WTC11 (cell line): ENCODE measurements around the gene CTSA. TPM values are rescaled to one million over a fixed set of nuclear protein-coding genes. Genes with fewer than 3 reads are reported as not detected.
A peak's percentile ranks its signal among the peaks of the same experiment; 100 is the strongest.

ENCODE experiments used
- ATAC-seq: fragments of 200-7000 bp; cut with Tn5 transposase; 2 replicates; pipeline ENCODE4 v1.10.0; 2021; ENCODE audit warnings: mild to moderate bottlenecking, moderate library complexity
- CTCF ChIA-PET: fragments of 300-600 bp; sonication (Branson Sonifier 250); formaldehyde crosslinking; loops from one replicate; lab custom pipeline; 2021; ENCODE audit warnings: antibody characterized with exemption; lab: Charles Lee
- POLR2A ChIA-PET: fragments of 350-600 bp; sonication (Branson Sonifier 250); formaldehyde crosslinking; loops from one replicate; lab custom pipeline; 2021; ENCODE audit warnings: antibody characterized with exemption; lab: Charles Lee
- DNase-seq: peaks from one replicate; pipeline ENCODE4 v3.0.0; 2021; ENCODE audit warnings: low spot score
- H3K27ac Mint-ChIP-seq: 2 replicates; pipeline ENCODE4 v1.8.0; 2021; ENCODE audit warnings: mixed read lengths
- H3K27me3 Mint-ChIP-seq: 2 replicates; pipeline ENCODE4 v1.8.0; 2021; ENCODE audit warnings: low read depth, mild to moderate bottlenecking, moderate library complexity, mixed read lengths
- H3K36me3 Mint-ChIP-seq: 2 replicates; pipeline ENCODE4 v1.8.0; 2021; ENCODE audit warnings: mixed read lengths
- H3K4me1 Mint-ChIP-seq: 2 replicates; pipeline ENCODE4 v1.8.0; 2022; ENCODE audit warnings: mixed read lengths
- H3K4me3 Mint-ChIP-seq: 2 replicates; pipeline ENCODE4 v1.8.0; 2021; ENCODE audit warnings: mild to moderate bottlenecking, moderate library complexity, mixed read lengths
- H3K9me3 Mint-ChIP-seq: 2 replicates; pipeline ENCODE4 v1.8.0; 2021; ENCODE audit warnings: mixed read lengths
- E2F1 ChIP-seq: sonication (generic); formaldehyde crosslinking; IDR thresholded peaks from 2 replicates; pipeline ENCODE4 v1.8.0; 2022; ENCODE audit warnings: mild to moderate bottlenecking, missing genetic modification reagents
- EMX1 ChIP-seq: fragments of 250-450 bp; sonication (Bioruptor Pico); IDR thresholded peaks from 2 replicates; pipeline ENCODE4 v1.8.0; 2021; ENCODE audit warnings: mild to moderate bottlenecking
- GRHL2 ChIP-seq: fragments of 250-450 bp; sonication (Bioruptor Pico); IDR thresholded peaks from 2 replicates; pipeline ENCODE4 v1.8.0; 2022; ENCODE audit warnings: mild to moderate bottlenecking, moderate library complexity; ENCODE audit not compliant: insufficient replicate concordance, severe bottlenecking
- NFE2L1 ChIP-seq: sonication (generic); formaldehyde crosslinking; IDR thresholded peaks from 2 replicates; pipeline ENCODE4 v1.8.1; 2023; ENCODE audit warnings: missing genetic modification reagents
- NFYB ChIP-seq: sonication (generic); formaldehyde crosslinking; conservative IDR thresholded peaks from 2 replicates; pipeline ENCODE4 v1.8.0; 2022; ENCODE audit warnings: low read depth, missing genetic modification reagents
- OVOL2 ChIP-seq: fragments of 250-450 bp; sonication (Bioruptor Pico); IDR thresholded peaks from 2 replicates; pipeline ENCODE4 v1.9.0; 2021; ENCODE audit warnings: mild to moderate bottlenecking, borderline replicate concordance
- RELA ChIP-seq: sonication (generic); formaldehyde crosslinking; IDR thresholded peaks from 2 replicates; pipeline ENCODE4 v1.8.1; 2022; ENCODE audit warnings: missing genetic modification reagents, mild to moderate bottlenecking, borderline replicate concordance
- SP1 ChIP-seq: sonication (generic); formaldehyde crosslinking; conservative IDR thresholded peaks from 2 replicates; pipeline ENCODE4 v1.8.1; 2022; ENCODE audit warnings: missing genetic modification reagents
- TEAD4 ChIP-seq: sonication (generic); formaldehyde crosslinking; IDR thresholded peaks from 2 replicates; pipeline ENCODE4 v1.8.0; 2022; ENCODE audit warnings: mild to moderate bottlenecking, missing genetic modification reagents
- ZNF317 ChIP-seq: sonication (generic); formaldehyde crosslinking; IDR thresholded peaks from 2 replicates; pipeline ENCODE4 v1.8.1; 2023; ENCODE audit warnings: low read depth, mild to moderate bottlenecking, moderate library complexity, missing genetic modification reagents, borderline replicate concordance
- ZNF423 ChIP-seq: fragments of 250-450 bp; sonication (Bioruptor Pico); IDR thresholded peaks from 2 replicates; pipeline ENCODE4 v2.1.2; 2022; ENCODE audit warnings: mild to moderate bottlenecking, moderate library complexity
- total RNA-seq: library from RNA; stranded (reverse); gene quantifications from 3 replicates; pipeline ENCODE4 v1.2.3, GENCODE V29; 2021
- TF ChIP-seq, protein P1 (sequence below): sonication (generic); formaldehyde crosslinking; IDR thresholded peaks from 2 replicates; pipeline ENCODE4 v1.8.0; 2022; ENCODE audit warnings: mild to moderate bottlenecking, missing genetic modification reagents
- TF ChIP-seq, protein P2 (sequence below): sonication (generic); formaldehyde crosslinking; IDR thresholded peaks from 2 replicates; pipeline ENCODE4 v1.8.1; 2022; ENCODE audit warnings: mild to moderate bottlenecking, moderate library complexity, missing genetic modification reagents
- TF ChIP-seq, protein P3 (sequence below): sonication (generic); formaldehyde crosslinking; IDR thresholded peaks from 2 replicates; pipeline ENCODE4 v1.8.1; 2023; ENCODE audit warnings: mild to moderate bottlenecking, missing genetic modification reagents, moderate library complexity
- TF ChIP-seq, protein P4 (sequence below): sonication (generic); formaldehyde crosslinking; IDR thresholded peaks from 2 replicates; pipeline ENCODE4 v1.8.1; 2022; ENCODE audit warnings: missing genetic modification reagents, borderline replicate concordance
- TF ChIP-seq, protein P5 (sequence below): fragments of 250-450 bp; sonication (Bioruptor Pico); IDR thresholded peaks from 2 replicates; pipeline ENCODE4 v1.9.0; 2021; ENCODE audit warnings: mild to moderate bottlenecking
- TF ChIP-seq, protein P6 (sequence below): sonication (generic); formaldehyde crosslinking; IDR thresholded peaks from 2 replicates; pipeline ENCODE4 v1.8.0; 2023; ENCODE audit warnings: missing genetic modification reagents
- TF ChIP-seq, protein P7 (sequence below): sonication (generic); formaldehyde crosslinking; IDR thresholded peaks from 2 replicates; pipeline ENCODE4 v1.8.1; 2023; ENCODE audit warnings: mild to moderate bottlenecking, missing genetic modification reagents, moderate library complexity

CTSA gene
- total RNA-seq, 1 experiment from 2014 or later: 48.3 TPM

- TF ChIP-seq, protein P1, sequence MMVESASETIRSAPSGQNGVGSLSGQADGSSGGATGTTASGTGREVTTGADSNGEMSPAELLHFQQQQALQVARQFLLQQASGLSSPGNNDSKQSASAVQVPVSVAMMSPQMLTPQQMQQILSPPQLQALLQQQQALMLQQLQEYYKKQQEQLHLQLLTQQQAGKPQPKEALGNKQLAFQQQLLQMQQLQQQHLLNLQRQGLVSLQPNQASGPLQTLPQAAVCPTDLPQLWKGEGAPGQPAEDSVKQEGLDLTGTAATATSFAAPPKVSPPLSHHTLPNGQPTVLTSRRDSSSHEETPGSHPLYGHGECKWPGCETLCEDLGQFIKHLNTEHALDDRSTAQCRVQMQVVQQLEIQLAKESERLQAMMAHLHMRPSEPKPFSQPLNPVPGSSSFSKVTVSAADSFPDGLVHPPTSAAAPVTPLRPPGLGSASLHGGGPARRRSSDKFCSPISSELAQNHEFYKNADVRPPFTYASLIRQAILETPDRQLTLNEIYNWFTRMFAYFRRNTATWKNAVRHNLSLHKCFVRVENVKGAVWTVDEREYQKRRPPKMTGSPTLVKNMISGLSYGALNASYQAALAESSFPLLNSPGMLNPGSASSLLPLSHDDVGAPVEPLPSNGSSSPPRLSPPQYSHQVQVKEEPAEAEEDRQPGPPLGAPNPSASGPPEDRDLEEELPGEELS (CRISPR knock-in tag): no peak
- TF ChIP-seq ZNF317 (CRISPR knock-in tag) (no peak), NFE2L1 (0 out of 2 replicates have a peak, but pooled peaks have one; percentile 29), TEAD4 (CRISPR knock-in tag) (no peak; the same call in 1 of the 2 replicates), E2F1 (CRISPR knock-in tag) (no peak), SP1 (CRISPR knock-in tag) (peak; percentile 15; the same call in 1 of the 2 replicates), ZNF423 (peak; percentile 99), GRHL2 (CRISPR knock-in tag) (no peak), EMX1 (CRISPR knock-in tag) (no peak), NFYB (CRISPR knock-in tag) (peak; percentile 44)
- TF ChIP-seq, protein P2, sequence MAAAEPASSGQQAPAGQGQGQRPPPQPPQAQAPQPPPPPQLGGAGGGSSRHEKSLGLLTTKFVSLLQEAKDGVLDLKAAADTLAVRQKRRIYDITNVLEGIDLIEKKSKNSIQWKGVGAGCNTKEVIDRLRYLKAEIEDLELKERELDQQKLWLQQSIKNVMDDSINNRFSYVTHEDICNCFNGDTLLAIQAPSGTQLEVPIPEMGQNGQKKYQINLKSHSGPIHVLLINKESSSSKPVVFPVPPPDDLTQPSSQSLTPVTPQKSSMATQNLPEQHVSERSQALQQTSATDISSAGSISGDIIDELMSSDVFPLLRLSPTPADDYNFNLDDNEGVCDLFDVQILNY: no peak
Measured at GRCh38 chr20:45938727-45939438, 47.7 kb downstream of the CTSA start (continued).

- TF ChIP-seq, protein P3, sequence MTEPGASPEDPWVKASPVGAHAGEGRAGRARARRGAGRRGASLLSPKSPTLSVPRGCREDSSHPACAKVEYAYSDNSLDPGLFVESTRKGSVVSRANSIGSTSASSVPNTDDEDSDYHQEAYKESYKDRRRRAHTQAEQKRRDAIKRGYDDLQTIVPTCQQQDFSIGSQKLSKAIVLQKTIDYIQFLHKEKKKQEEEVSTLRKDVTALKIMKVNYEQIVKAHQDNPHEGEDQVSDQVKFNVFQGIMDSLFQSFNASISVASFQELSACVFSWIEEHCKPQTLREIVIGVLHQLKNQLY (CRISPR knock-in tag): no peak
- no peak for TF ChIP-seq EMX1 (CRISPR knock-in tag)
- TF ChIP-seq, protein P4, sequence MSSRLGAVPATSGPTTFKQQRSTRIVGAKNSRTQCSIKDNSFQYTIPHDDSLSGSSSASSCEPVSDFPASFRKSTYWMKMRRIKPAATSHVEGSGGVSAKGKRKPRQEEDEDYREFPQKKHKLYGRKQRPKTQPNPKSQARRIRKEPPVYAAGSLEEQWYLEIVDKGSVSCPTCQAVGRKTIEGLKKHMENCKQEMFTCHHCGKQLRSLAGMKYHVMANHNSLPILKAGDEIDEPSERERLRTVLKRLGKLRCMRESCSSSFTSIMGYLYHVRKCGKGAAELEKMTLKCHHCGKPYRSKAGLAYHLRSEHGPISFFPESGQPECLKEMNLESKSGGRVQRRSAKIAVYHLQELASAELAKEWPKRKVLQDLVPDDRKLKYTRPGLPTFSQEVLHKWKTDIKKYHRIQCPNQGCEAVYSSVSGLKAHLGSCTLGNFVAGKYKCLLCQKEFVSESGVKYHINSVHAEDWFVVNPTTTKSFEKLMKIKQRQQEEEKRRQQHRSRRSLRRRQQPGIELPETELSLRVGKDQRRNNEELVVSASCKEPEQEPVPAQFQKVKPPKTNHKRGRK (CRISPR knock-in tag): no peak
- TF ChIP-seq, protein P5, sequence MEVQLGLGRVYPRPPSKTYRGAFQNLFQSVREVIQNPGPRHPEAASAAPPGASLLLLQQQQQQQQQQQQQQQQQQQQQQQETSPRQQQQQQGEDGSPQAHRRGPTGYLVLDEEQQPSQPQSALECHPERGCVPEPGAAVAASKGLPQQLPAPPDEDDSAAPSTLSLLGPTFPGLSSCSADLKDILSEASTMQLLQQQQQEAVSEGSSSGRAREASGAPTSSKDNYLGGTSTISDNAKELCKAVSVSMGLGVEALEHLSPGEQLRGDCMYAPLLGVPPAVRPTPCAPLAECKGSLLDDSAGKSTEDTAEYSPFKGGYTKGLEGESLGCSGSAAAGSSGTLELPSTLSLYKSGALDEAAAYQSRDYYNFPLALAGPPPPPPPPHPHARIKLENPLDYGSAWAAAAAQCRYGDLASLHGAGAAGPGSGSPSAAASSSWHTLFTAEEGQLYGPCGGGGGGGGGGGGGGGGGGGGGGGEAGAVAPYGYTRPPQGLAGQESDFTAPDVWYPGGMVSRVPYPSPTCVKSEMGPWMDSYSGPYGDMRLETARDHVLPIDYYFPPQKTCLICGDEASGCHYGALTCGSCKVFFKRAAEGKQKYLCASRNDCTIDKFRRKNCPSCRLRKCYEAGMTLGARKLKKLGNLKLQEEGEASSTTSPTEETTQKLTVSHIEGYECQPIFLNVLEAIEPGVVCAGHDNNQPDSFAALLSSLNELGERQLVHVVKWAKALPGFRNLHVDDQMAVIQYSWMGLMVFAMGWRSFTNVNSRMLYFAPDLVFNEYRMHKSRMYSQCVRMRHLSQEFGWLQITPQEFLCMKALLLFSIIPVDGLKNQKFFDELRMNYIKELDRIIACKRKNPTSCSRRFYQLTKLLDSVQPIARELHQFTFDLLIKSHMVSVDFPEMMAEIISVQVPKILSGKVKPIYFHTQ (CRISPR knock-in tag): no peak
- TF ChIP-seq OVOL2 (CRISPR knock-in tag): no peak
- no peak for TF ChIP-seq RELA (CRISPR knock-in tag)
- TF ChIP-seq, protein P6, sequence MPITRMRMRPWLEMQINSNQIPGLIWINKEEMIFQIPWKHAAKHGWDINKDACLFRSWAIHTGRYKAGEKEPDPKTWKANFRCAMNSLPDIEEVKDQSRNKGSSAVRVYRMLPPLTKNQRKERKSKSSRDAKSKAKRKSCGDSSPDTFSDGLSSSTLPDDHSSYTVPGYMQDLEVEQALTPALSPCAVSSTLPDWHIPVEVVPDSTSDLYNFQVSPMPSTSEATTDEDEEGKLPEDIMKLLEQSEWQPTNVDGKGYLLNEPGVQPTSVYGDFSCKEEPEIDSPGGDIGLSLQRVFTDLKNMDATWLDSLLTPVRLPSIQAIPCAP (CRISPR knock-in tag): no peak
- TF ChIP-seq, protein P7, sequence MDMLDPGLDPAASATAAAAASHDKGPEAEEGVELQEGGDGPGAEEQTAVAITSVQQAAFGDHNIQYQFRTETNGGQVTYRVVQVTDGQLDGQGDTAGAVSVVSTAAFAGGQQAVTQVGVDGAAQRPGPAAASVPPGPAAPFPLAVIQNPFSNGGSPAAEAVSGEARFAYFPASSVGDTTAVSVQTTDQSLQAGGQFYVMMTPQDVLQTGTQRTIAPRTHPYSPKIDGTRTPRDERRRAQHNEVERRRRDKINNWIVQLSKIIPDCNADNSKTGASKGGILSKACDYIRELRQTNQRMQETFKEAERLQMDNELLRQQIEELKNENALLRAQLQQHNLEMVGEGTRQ: no peak
- DNase-seq (no peak), ATAC-seq (no peak)
- ChIA-PET CTCF (no interaction called here), POLR2A (no interaction called here)
- peaks cover 27% of the 10 kb centered on the region for H3K4me1 Mint-ChIP-seq
- no peak overlapping the region for H3K4me3 Mint-ChIP-seq
- H3K9me3 Mint-ChIP-seq: no peaks in the 10 kb centered on the region
- no peaks in the 10 kb centered on the region for H3K27me3 Mint-ChIP-seq
- peaks cover 52% of the 10 kb centered on the region for H3K36me3 Mint-ChIP-seq
- H3K27ac Mint-ChIP-seq: no peak overlapping the region
Measured at GRCh38 chr20:45940053-45940452, 48.9 kb downstream of the CTSA start.
